ENCODE data around the gene OR52J3. TPM values are rescaled to one million over a fixed set of nuclear protein-coding genes. Genes with fewer than 3 reads are reported as not detected.

The OR52J3 gene
- total and polyA plus RNA-seq, 2 donors (not counting 3 experiments of a cell fraction or from before 2014, with no cell fraction given) = not detected

DNA sequence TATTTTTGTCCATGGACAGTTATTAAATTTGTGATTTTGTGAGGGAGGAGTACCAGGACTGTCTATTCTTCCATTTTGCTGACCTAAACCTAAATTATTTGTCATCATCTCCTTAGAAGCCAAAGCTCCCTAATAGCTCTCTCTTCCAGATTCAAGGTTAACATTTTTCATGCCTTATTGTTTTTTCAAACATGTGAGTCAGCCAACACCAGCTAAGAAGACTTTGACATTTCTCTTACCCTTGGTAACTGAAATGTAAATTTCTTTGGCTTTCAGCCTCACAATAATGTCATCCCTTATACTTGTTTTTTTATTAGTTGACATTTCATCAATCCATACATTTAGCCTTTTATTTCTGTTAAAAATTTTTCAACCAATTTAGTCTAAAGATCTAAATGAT lies 42.2 kb downstream of the OR52J3 start:
- Histone ChIP-seq H3K27me3 (ENCODE audit: control insufficient read depth in 2 of 2, insufficient read depth in 2 of 2, low read length in 2 of 2) (no peaks in the 10 kb centered on the region), H3K9me3 (replicated peaks; ENCODE audit: control insufficient read depth, insufficient read depth, low read length) (no peaks in the 10 kb centered on the region), H3K4me2 (ENCODE audit: insufficient read depth, low read length) (no peak overlapping the region), H2AFZ (ENCODE audit: low read depth, low read length) (no peak overlapping the region), H3K36me3 (ENCODE audit: control insufficient read depth in 2 of 2, extremely low read depth in 1 of 2, insufficient read depth in 2 of 2, low read length in 2 of 2) (no peaks in the 10 kb centered on the region), H3K27ac (ENCODE audit: insufficient read depth, low read depth, low read length) (no peak overlapping the region), H3K79me2 (ENCODE audit: control insufficient read depth, insufficient read depth, low read length) (no peaks in the 10 kb centered on the region), H4K20me1 (replicated peaks; ENCODE audit: control insufficient read depth, extremely low read depth, insufficient read depth, low read length) (no peaks in the 10 kb centered on the region), H3K9me1 (replicated peaks; ENCODE audit: control insufficient read depth, extremely low read depth, insufficient read depth, low read length) (no peaks in the 10 kb centered on the region), H3K9ac (replicated peaks; ENCODE audit: extremely low read depth, insufficient read depth, low read length) (no peak overlapping the region), H3K4me1 (ENCODE audit: control insufficient read depth, extremely low read depth, insufficient read depth, low read length) (no peaks in the 10 kb centered on the region), H3K4me3 (replicated peaks in 1 of 3; ENCODE audit: insufficient read depth in 1 of 3, low read depth in 1 of 3, low read length in 3 of 3) (no peak overlapping the region)
- DNase-seq (ENCODE audit: low read depth, low spot score) = no peak
- dilution Hi-C loops (cut with MboI; ENCODE audit: extremely low pct_ligation_motif_present, low sequenced_read_pairs) = no loop called here
- ChIA-PET POLR2A (no interaction called here), CTCF (interaction anchor here (1.1 kb wide), 1 partner anchor 36 kb away, joined by 3 read pairs; no protein-coding TSS in a partner anchor)
- intact Hi-C loops (cut with micrococcal nuclease) = no loop called here
- FAIRE-seq = no peak
- no TSS peak for BruUV-seq (replicated peaks)
- TF ChIP-seq JUN (IDR thresholded peaks at IDR 0.05; ENCODE audit: borderline replicate concordance, insufficient read depth, insufficient read length, low read depth) (no peak), POLR2A (IDR thresholded peaks at IDR 0.05; ENCODE audit: low read depth, low read length) (no peak), MYC (IDR thresholded peaks at IDR 0.05; ENCODE audit: low read depth, low read length) (no peak), FOS (IDR thresholded peaks at IDR 0.05; ENCODE audit: borderline replicate concordance, insufficient read depth, low read length) (no peak), EZH2 (IDR thresholded peaks at IDR 0.05; ENCODE audit: borderline replicate concordance, low read depth, low read length, severe bottlenecking) (no peak), GATA2 (IDR thresholded peaks at IDR 0.05; ENCODE audit: insufficient read depth, insufficient read length, low read depth, low read length) (no peak), POLR2AphosphoS5 (IDR thresholded peaks at IDR 0.05; ENCODE audit: insufficient read depth, low read depth, low read length) (no peak)
- TF ChIP-seq, protein P1, sequence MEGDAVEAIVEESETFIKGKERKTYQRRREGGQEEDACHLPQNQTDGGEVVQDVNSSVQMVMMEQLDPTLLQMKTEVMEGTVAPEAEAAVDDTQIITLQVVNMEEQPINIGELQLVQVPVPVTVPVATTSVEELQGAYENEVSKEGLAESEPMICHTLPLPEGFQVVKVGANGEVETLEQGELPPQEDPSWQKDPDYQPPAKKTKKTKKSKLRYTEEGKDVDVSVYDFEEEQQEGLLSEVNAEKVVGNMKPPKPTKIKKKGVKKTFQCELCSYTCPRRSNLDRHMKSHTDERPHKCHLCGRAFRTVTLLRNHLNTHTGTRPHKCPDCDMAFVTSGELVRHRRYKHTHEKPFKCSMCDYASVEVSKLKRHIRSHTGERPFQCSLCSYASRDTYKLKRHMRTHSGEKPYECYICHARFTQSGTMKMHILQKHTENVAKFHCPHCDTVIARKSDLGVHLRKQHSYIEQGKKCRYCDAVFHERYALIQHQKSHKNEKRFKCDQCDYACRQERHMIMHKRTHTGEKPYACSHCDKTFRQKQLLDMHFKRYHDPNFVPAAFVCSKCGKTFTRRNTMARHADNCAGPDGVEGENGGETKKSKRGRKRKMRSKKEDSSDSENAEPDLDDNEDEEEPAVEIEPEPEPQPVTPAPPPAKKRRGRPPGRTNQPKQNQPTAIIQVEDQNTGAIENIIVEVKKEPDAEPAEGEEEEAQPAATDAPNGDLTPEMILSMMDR (IDR thresholded peaks at IDR 0.05; ENCODE audit: extremely low read depth in 1 of 2, insufficient read depth in 1 of 2, low read depth in 1 of 2, low read length in 2 of 2) = no peak
- TF ChIP-seq, protein P2, sequence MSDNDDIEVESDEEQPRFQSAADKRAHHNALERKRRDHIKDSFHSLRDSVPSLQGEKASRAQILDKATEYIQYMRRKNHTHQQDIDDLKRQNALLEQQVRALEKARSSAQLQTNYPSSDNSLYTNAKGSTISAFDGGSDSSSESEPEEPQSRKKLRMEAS (IDR thresholded peaks at IDR 0.05; ENCODE audit: insufficient read depth, insufficient read length) = no peak
